A549 (cell line): ENCODE results near the gene MYH16. TPM values are rescaled to one million over a fixed set of nuclear protein-coding genes. Genes with fewer than 3 reads are reported as not detected.
A peak's percentile ranks its signal among the peaks of the same experiment; 100 is the strongest.

Source experiments
- ATAC-seq, 2 experiments: fragments of 200-7000 bp in 1 of 2; fragments of >200 bp in 1 of 2; cut with Nextera tagmentation in 1 of 2; cut with Tn5 transposase in 1 of 2; 3 replicates each; pipeline versions ENCODE4 v1.8.0 to v1.9.1; 2018 to 2020; ENCODE audit warnings: mild to moderate bottlenecking in 1 of 2, moderate library complexity in 1 of 2
- CTCF ChIA-PET: fragments of 300-600 bp; sonication (Branson Sonifier 250); formaldehyde crosslinking; extraction: SDS; loops from one replicate; lab custom pipeline; 2021; ENCODE audit warnings: antibody characterized with exemption, inconsistent platforms; lab: Yijun Ruan, JAX
- POLR2A ChIA-PET: fragments of 350-600 bp; formaldehyde crosslinking; extraction: SDS; loops from one replicate; lab custom pipeline; 2021; ENCODE audit warnings: antibody characterized with exemption, inconsistent platforms; lab: Yijun Ruan, JAX
- DNase-seq, 2 experiments: peaks; one replicate each; pipeline versions ENCODE4 v3.0.0 to v3.0.0-alpha.2; 2011 to 2016; ENCODE audit warnings: low read depth in 1 of 2, low spot score in 1 of 2
- FAIRE-seq: peaks from 2 replicates; lab custom pipeline; 2011; peaks lifted over from hg19 to GRCh38; lab: Jason Lieb, UNC
- H3K27ac ChIP-seq, 2 experiments: fragments of >200 bp; sonication (Bioruptor Twin); formaldehyde crosslinking; 3 replicates each; pipeline ENCODE4 v1.5.1; 2016 to 2017
- H3K4me1 ChIP-seq: fragments of >200 bp; sonication (Bioruptor Twin); formaldehyde crosslinking; 3 replicates; pipeline ENCODE4 v1.6.1; 2016
- H3K4me2 ChIP-seq: fragments of >200 bp; sonication (Bioruptor Twin); formaldehyde crosslinking; 3 replicates; pipeline ENCODE4 v1.6.1; 2016
- H3K4me3 ChIP-seq: fragments of >200 bp; sonication (Bioruptor Twin); formaldehyde crosslinking; 3 replicates; pipeline ENCODE4 v1.5.1; 2016
- H3K9me3 ChIP-seq: fragments of >200 bp; sonication (Bioruptor Twin); formaldehyde crosslinking; 3 replicates; pipeline ENCODE4 v1.6.1; 2016
- HOXB13 ChIP-seq: fragments of 250-450 bp; sonication (Bioruptor Pico); IDR thresholded peaks from 2 replicates; pipeline ENCODE4 v1.5.0; 2020; ENCODE audit warnings: low read depth, mild to moderate bottlenecking, moderate library complexity
- NFE2L2 ChIP-seq: fragments of 150-350 bp; conservative IDR thresholded peaks from 2 replicates; pipeline ENCODE4 v1.6.1; 2014; ENCODE audit warnings: low read length
- ZNF302 ChIP-seq: fragments of 250-450 bp; sonication (Bioruptor Pico); IDR thresholded peaks from 2 replicates; pipeline ENCODE4 v1.9.0; 2021; ENCODE audit warnings: inconsistent platforms, mild to moderate bottlenecking, moderate library complexity
- WGBS: methylation state at CpG from one replicate; pipeline ENCODE4 v1.1.6; 2017; ENCODE audit errors: missing lambda C conversion rate; 5-methylcytosine and 5-hydroxymethylcytosine counted together
- polyA plus RNA-seq, 4 experiments: library from polyadenylated mRNA; depleted of rRNA in 3 of 4; stranded (reverse); fragments of >200 nt; fragmentation: RNase III in 1 of 4; extraction: RNeasy Plus Mini Kit Qiagen cat#74134 plus additional on column Dnase treatment in 1 of 4; gene quantifications; 2 replicates in 3 of 4; 3 replicates in 1 of 4; pipeline ENCODE4 v1.2.3, GENCODE V29; 2011 to 2017

MYH16 gene
- polyA plus RNA-seq, 2 of the 4 experiments (the other 2 are of a cell fraction) = 0.28 to 0.31 TPM

- Histone ChIP-seq H3K4me2 (no peak overlapping the region), H3K27ac (no peak overlapping the region)
- POLR2A ChIA-PET = interaction anchor here (0.6 kb wide), 1 partner anchor 43 kb away, joined by 3 read pairs; no protein-coding TSS in a partner anchor
- WGBS = 94% methylated on average over 22 of the region's 22 CpGs
- peak in 1 of 2 experiments; percentile 49; a peak in 3 of 6 replicates for ATAC-seq
- no peak for FAIRE-seq
- CTCF ChIA-PET = interaction anchor here (0.6 to 1.0 kb wide), 3 partner anchors 10 to 72 kb away, joined by 3 to 5 read pairs (median 4); no protein-coding TSS in a partner anchor
- DNase-seq = no peak
- TF ChIP-seq NFE2L2 = no peak
- TF ChIP-seq ZNF302 (CRISPR knock-in tag) = no peak
- no peak for TF ChIP-seq HOXB13
- TF ChIP-seq, all 56 proteins: peak for 0
- H3K4me1 ChIP-seq = no peaks in the 10 kb centered on the region
- H3K9me3 ChIP-seq = no peaks in the 10 kb centered on the region
- H3K4me3 ChIP-seq = no peak overlapping the region
Observed at GRCh38 chr7:99359465-99360154, 87.0 kb downstream of the MYH16 start.

Other genes with a start within 250 kb of the MYH16 start
- gene SMURF1, start 128.7 kb upstream of the MYH16 start, polyA plus RNA-seq (2011; rRNA removed) = 21.5 and 22.1 TPM in 2 replicates
- gene SMURF1, start 128.7 kb upstream of the MYH16 start, polyA plus RNA-seq (2017; fragmentation: RNase III; extraction: RNeasy Plus Mini Kit Qiagen cat#74134 plus additional on column Dnase treatment) = 13.3 to 15.4 TPM (median 13.8 TPM) in 3 replicates
- gene KPNA7, start 64.7 kb upstream of the MYH16 start, polyA plus RNA-seq (2011; rRNA removed) = 0.48 and 0.53 TPM in 2 replicates
- gene KPNA7, start 64.7 kb upstream of the MYH16 start, polyA plus RNA-seq (2017; fragmentation: RNase III; extraction: RNeasy Plus Mini Kit Qiagen cat#74134 plus additional on column Dnase treatment) = 0.28 to 0.53 TPM (median 0.41 TPM) in 3 replicates
- 120 TPM in 2 replicates for gene ARPC1A, start 53.1 kb downstream of the MYH16 start, polyA plus RNA-seq (2011; rRNA removed)
- 116 to 127 TPM (median 121 TPM) in 3 replicates for gene ARPC1A, start 53.1 kb downstream of the MYH16 start, polyA plus RNA-seq (2017; fragmentation: RNase III; extraction: RNeasy Plus Mini Kit Qiagen cat#74134 plus additional on column Dnase treatment)
- gene ARPC1B, start 101.9 kb downstream of the MYH16 start, polyA plus RNA-seq (2011; rRNA removed) = 141 and 197 TPM in 2 replicates
- 272 to 302 TPM (median 294 TPM) in 3 replicates for gene ARPC1B, start 101.9 kb downstream of the MYH16 start, polyA plus RNA-seq (2017; fragmentation: RNase III; extraction: RNeasy Plus Mini Kit Qiagen cat#74134 plus additional on column Dnase treatment)
- gene PDAP1, start 135.8 kb downstream of the MYH16 start, polyA plus RNA-seq (2011; rRNA removed) = 42.4 and 81.8 TPM in 2 replicates
- gene PDAP1, start 135.8 kb downstream of the MYH16 start, polyA plus RNA-seq (2017; fragmentation: RNase III; extraction: RNeasy Plus Mini Kit Qiagen cat#74134 plus additional on column Dnase treatment) = 334 to 347 TPM (median 343 TPM) in 3 replicates
- gene BUD31, start 136.1 kb downstream of the MYH16 start, polyA plus RNA-seq (2011; rRNA removed) = 81.7 and 96.5 TPM in 2 replicates
- gene BUD31, start 136.1 kb downstream of the MYH16 start, polyA plus RNA-seq (2017; fragmentation: RNase III; extraction: RNeasy Plus Mini Kit Qiagen cat#74134 plus additional on column Dnase treatment) = 97.0 to 105 TPM (median 105 TPM) in 3 replicates
- 3.9 and 5.1 TPM in 2 replicates for gene PTCD1, start 166.0 kb downstream of the MYH16 start, polyA plus RNA-seq (2011; rRNA removed)
- gene PTCD1, start 166.0 kb downstream of the MYH16 start, polyA plus RNA-seq (2017; fragmentation: RNase III; extraction: RNeasy Plus Mini Kit Qiagen cat#74134 plus additional on column Dnase treatment) = 5.4 to 6.3 TPM (median 5.5 TPM) in 3 replicates
- 28.7 and 31.3 TPM in 2 replicates for gene CPSF4, start 166.1 kb downstream of the MYH16 start, polyA plus RNA-seq (2011; rRNA removed)
- gene CPSF4, start 166.1 kb downstream of the MYH16 start, polyA plus RNA-seq (2017; fragmentation: RNase III; extraction: RNeasy Plus Mini Kit Qiagen cat#74134 plus additional on column Dnase treatment) = 34.1 to 39.1 TPM (median 35.6 TPM) in 3 replicates
- 632 and 723 TPM in 2 replicates for gene ATP5MF, start 193.3 kb downstream of the MYH16 start, polyA plus RNA-seq (2011; rRNA removed)
- gene ATP5MF, start 193.3 kb downstream of the MYH16 start, polyA plus RNA-seq (2017; fragmentation: RNase III; extraction: RNeasy Plus Mini Kit Qiagen cat#74134 plus additional on column Dnase treatment) = 1,491 to 1,707 TPM (median 1,548 TPM) in 3 replicates
- 11.6 and 12.6 TPM in 2 replicates for gene ZNF789, start 200.1 kb downstream of the MYH16 start, polyA plus RNA-seq (2011; rRNA removed)
- 7.5 to 8.8 TPM (median 7.7 TPM) in 3 replicates for gene ZNF789, start 200.1 kb downstream of the MYH16 start, polyA plus RNA-seq (2017; fragmentation: RNase III; extraction: RNeasy Plus Mini Kit Qiagen cat#74134 plus additional on column Dnase treatment)
- 12.8 and 13.9 TPM in 2 replicates for gene ZNF394, start 227.4 kb downstream of the MYH16 start, polyA plus RNA-seq (2011; rRNA removed)
- gene ZNF394, start 227.4 kb downstream of the MYH16 start, polyA plus RNA-seq (2017; fragmentation: RNase III; extraction: RNeasy Plus Mini Kit Qiagen cat#74134 plus additional on column Dnase treatment) = 12.2 to 14.9 TPM (median 13.6 TPM) in 3 replicates
- 14.1 and 15.7 TPM in 2 replicates for gene ZKSCAN5, start 231.8 kb downstream of the MYH16 start, polyA plus RNA-seq (2011; rRNA removed)
- gene ZKSCAN5, start 231.8 kb downstream of the MYH16 start, polyA plus RNA-seq (2017; fragmentation: RNase III; extraction: RNeasy Plus Mini Kit Qiagen cat#74134 plus additional on column Dnase treatment) = 7.2 to 8.3 TPM (median 8.2 TPM) in 3 replicates